Measurements from ENCODE around the gene SARM1. TPM values are rescaled to one million over a fixed set of nuclear protein-coding genes. Genes with fewer than 3 reads are reported as not detected.
"Not testable (repeated sequence)": the region's sequence is repeated elsewhere in the genome, so short reads cannot be mapped to it uniquely, and the experiment has no call there.

Gene SARM1
- total RNA-seq, 1 experiment from 2014 or later = 4.5 TPM

- no peak for DNase-seq (ENCODE audit: extremely low read depth, low read depth)
Observed at GRCh38 chr17:28413804-28414203, 42.3 kb downstream of the SARM1 start.

GRCh38 chr17:28415886-28416285 lies 44.4 kb downstream of the SARM1 start:
- no peak for DNase-seq (ENCODE audit: extremely low read depth, low read depth)

GRCh38 chr17:28416703-28417311 lies 45.3 kb downstream of the SARM1 start:
- peak; percentile 61 for DNase-seq (ENCODE audit: extremely low read depth, low read depth)

GRCh38 chr17:28421787-28422305 lies 50.4 kb downstream of the SARM1 start:
- no peak for DNase-seq (ENCODE audit: extremely low read depth, low read depth)

GRCh38 chr17:28425206-28425605 lies 53.7 kb downstream of the SARM1 start:
- DNase-seq (ENCODE audit: extremely low read depth, low read depth) = no peak

- DNase-seq (ENCODE audit: extremely low read depth, low read depth) = no peak
Observed at GRCh38 chr17:28426081-28426519, 54.6 kb downstream of the SARM1 start.

- DNase-seq (ENCODE audit: extremely low read depth, low read depth) = no peak
Observed at GRCh38 chr17:28427371-28427770, 55.9 kb downstream of the SARM1 start.

GRCh38 chr17:28427982-28428381 lies 56.5 kb downstream of the SARM1 start:
- not testable (repeated sequence) for DNase-seq (ENCODE audit: extremely low read depth, low read depth)

GRCh38 chr17:28433721-28434120 lies 62.2 kb downstream of the SARM1 start:
- no peak for DNase-seq (ENCODE audit: extremely low read depth, low read depth)

- not testable (repeated sequence) for DNase-seq (ENCODE audit: extremely low read depth, low read depth)
Observed at GRCh38 chr17:28434326-28434725, 62.8 kb downstream of the SARM1 start.

GRCh38 chr17:28443901-28444638 lies 72.6 kb downstream of the SARM1 start:
- no peak for DNase-seq (ENCODE audit: extremely low read depth, low read depth)

- DNase-seq (ENCODE audit: extremely low read depth, low read depth) = no peak
Observed at GRCh38 chr17:28446716-28447395, 75.4 kb downstream of the SARM1 start.

GRCh38 chr17:28447396-28447760 lies 75.9 kb downstream of the SARM1 start:
- DNase-seq (ENCODE audit: extremely low read depth, low read depth) = no peak

- no peak for DNase-seq (ENCODE audit: extremely low read depth, low read depth)
Observed at GRCh38 chr17:28449859-28450258, 78.4 kb downstream of the SARM1 start.

Other genes starting within 250 kb of the SARM1 start
- 36.5 and 38.3 TPM in 2 replicates for gene TMEM97, start 52.5 kb upstream of the SARM1 start, total RNA-seq (2014; rRNA removed; shearing (Covaris generic))
- 43.6 and 47.5 TPM in 2 replicates for gene IFT20, start 36.2 kb upstream of the SARM1 start, total RNA-seq (2014; rRNA removed; shearing (Covaris generic))
- gene TNFAIP1, start 35.9 kb upstream of the SARM1 start, total RNA-seq (2014; rRNA removed; shearing (Covaris generic)) = 31.0 and 31.2 TPM in 2 replicates
- gene POLDIP2, start 14.2 kb upstream of the SARM1 start, total RNA-seq (2014; rRNA removed; shearing (Covaris generic)) = 149 and 160 TPM in 2 replicates
- not detected in 2 replicates for gene SEBOX, start 6.5 kb upstream of the SARM1 start, total RNA-seq (2014; rRNA removed; shearing (Covaris generic))
- gene VTN, start 1.4 kb upstream of the SARM1 start, total RNA-seq (2014; rRNA removed; shearing (Covaris generic)) = 7.1 and 7.6 TPM in 2 replicates
- gene SLC46A1, start 34.5 kb downstream of the SARM1 start, total RNA-seq (2014; rRNA removed; shearing (Covaris generic)) = 11.1 and 11.3 TPM in 2 replicates
- not detected in 2 replicates for gene SLC13A2, start 102.0 kb downstream of the SARM1 start, total RNA-seq (2014; rRNA removed; shearing (Covaris generic))
- gene FOXN1, start 134.7 kb downstream of the SARM1 start, total RNA-seq (2014; rRNA removed; shearing (Covaris generic)) = 0.17 TPM in 1 of 2 replicates, not detected in the other
- gene UNC119, start 180.9 kb downstream of the SARM1 start, total RNA-seq (2014; rRNA removed; shearing (Covaris generic)) = 23.6 and 24.2 TPM in 2 replicates
- 48.2 and 57.7 TPM in 2 replicates for gene PIGS, start 199.8 kb downstream of the SARM1 start, total RNA-seq (2014; rRNA removed; shearing (Covaris generic))
- gene ALDOC, start 205.2 kb downstream of the SARM1 start, total RNA-seq (2014; rRNA removed; shearing (Covaris generic)) = 27.9 and 37.3 TPM in 2 replicates
- 56.3 and 56.8 TPM in 2 replicates for gene SPAG5, start 227.3 kb downstream of the SARM1 start, total RNA-seq (2014; rRNA removed; shearing (Covaris generic))
- gene RSKR, start 242.5 kb downstream of the SARM1 start, total RNA-seq (2014; rRNA removed; shearing (Covaris generic)) = 13.1 and 19.9 TPM in 2 replicates